HEK293 (cell line): ENCODE data around the gene ARMC5.
A peak's percentile ranks its signal among the peaks of the same experiment; 100 is the strongest.

Source experiments
- GLIS2 ChIP-seq: fragments of 450-650 bp; formaldehyde crosslinking; IDR thresholded peaks from 2 replicates; pipeline ENCODE4 v1.5.1; 2016; ENCODE audit warnings: missing biosample characterization, missing genetic modification characterization
- IKZF3 ChIP-seq: fragments of 450-650 bp; IDR thresholded peaks from 2 replicates; pipeline ENCODE4 v1.5.0; 2018; ENCODE audit warnings: missing biosample characterization, mild to moderate bottlenecking, missing genetic modification characterization, moderate library complexity
- KLF8 ChIP-seq: fragments of 450-650 bp; formaldehyde crosslinking; IDR thresholded peaks from 2 replicates; pipeline ENCODE4 v1.5.1; 2016; ENCODE audit warnings: missing biosample characterization, missing genetic modification characterization
- PRDM1 ChIP-seq: fragments of 450-650 bp; formaldehyde crosslinking; IDR thresholded peaks from 2 replicates; pipeline ENCODE4; 2016; ENCODE audit warnings: missing biosample characterization, missing genetic modification characterization
- SCRT2 ChIP-seq: fragments of 450-650 bp; formaldehyde crosslinking; IDR thresholded peaks from 2 replicates; pipeline ENCODE4 v1.5.1; 2016; ENCODE audit warnings: missing biosample characterization, missing genetic modification characterization
- SETDB1 ChIP-seq: IDR thresholded peaks from one replicate; pipeline ENCODE4 v1.6.1; 2017; ENCODE audit warnings: mild to moderate bottlenecking, low read length, moderate library complexity, mixed read lengths; ENCODE audit not compliant: insufficient read length
- ZBTB20 ChIP-seq: fragments of 450-650 bp; formaldehyde crosslinking; IDR thresholded peaks from 2 replicates; pipeline ENCODE4 v1.5.1; 2016; ENCODE audit warnings: missing biosample characterization, missing genetic modification characterization
- ZEB2 ChIP-seq: fragments of 450-650 bp; formaldehyde crosslinking; IDR thresholded peaks from 2 replicates; pipeline ENCODE4 v1.5.1; 2016; ENCODE audit warnings: missing biosample characterization, missing genetic modification characterization
- ZFP41 ChIP-seq: fragments of 450-650 bp; formaldehyde crosslinking; IDR thresholded peaks from 2 replicates; pipeline ENCODE4 v1.5.1; 2016; ENCODE audit warnings: missing biosample characterization, missing genetic modification characterization, borderline replicate concordance
- ZFP69B ChIP-seq: fragments of 450-650 bp; formaldehyde crosslinking; IDR thresholded peaks from 2 replicates; pipeline ENCODE4 v1.5.1; 2016; ENCODE audit warnings: missing biosample characterization, missing genetic modification characterization
- ZIC2 ChIP-seq: fragments of 450-650 bp; formaldehyde crosslinking; IDR thresholded peaks from 2 replicates; pipeline ENCODE4 v1.5.1; 2016; ENCODE audit warnings: missing biosample characterization, missing genetic modification characterization
- ZNF157 ChIP-seq: fragments of 450-650 bp; formaldehyde crosslinking; IDR thresholded peaks from 2 replicates; pipeline ENCODE4 v1.5.1; 2016; ENCODE audit warnings: missing biosample characterization, missing genetic modification characterization
- ZNF202 ChIP-seq: fragments of 450-650 bp; formaldehyde crosslinking; IDR thresholded peaks from 2 replicates; pipeline ENCODE4 v1.5.1; 2016; ENCODE audit warnings: missing biosample characterization, missing genetic modification characterization, borderline replicate concordance
- ZNF223 ChIP-seq: fragments of 450-650 bp; formaldehyde crosslinking; IDR thresholded peaks from 2 replicates; pipeline ENCODE4 v1.5.1; 2016; ENCODE audit warnings: missing biosample characterization, missing genetic modification characterization
- ZNF266 ChIP-seq: fragments of 450-650 bp; formaldehyde crosslinking; IDR thresholded peaks from 2 replicates; pipeline ENCODE4 v1.5.1; 2016; ENCODE audit warnings: missing biosample characterization, missing genetic modification characterization, low read depth
- ZNF366 ChIP-seq: fragments of 450-650 bp; formaldehyde crosslinking; conservative IDR thresholded peaks from 2 replicates; pipeline ENCODE4 v1.5.1; 2016; ENCODE audit warnings: missing biosample characterization, missing genetic modification characterization
- ZNF394 ChIP-seq: fragments of 450-650 bp; formaldehyde crosslinking; IDR thresholded peaks from 2 replicates; pipeline ENCODE4 v1.5.1; 2016; ENCODE audit warnings: missing biosample characterization, missing genetic modification characterization, mild to moderate bottlenecking, moderate library complexity, borderline replicate concordance
- ZNF433 ChIP-seq: fragments of 450-650 bp; formaldehyde crosslinking; IDR thresholded peaks from 2 replicates; pipeline ENCODE4 v1.5.1; 2016; ENCODE audit warnings: missing biosample characterization, missing genetic modification characterization, low read depth
- ZNF514 ChIP-seq: fragments of 450-650 bp; formaldehyde crosslinking; IDR thresholded peaks from 2 replicates; pipeline ENCODE4 v1.5.1; 2016; ENCODE audit warnings: missing biosample characterization, missing genetic modification characterization
- ZNF558 ChIP-seq: fragments of 450-650 bp; formaldehyde crosslinking; IDR thresholded peaks from 2 replicates; pipeline ENCODE4 v1.5.1; 2016; ENCODE audit warnings: missing biosample characterization, missing genetic modification characterization
- ZNF596 ChIP-seq: fragments of 450-650 bp; IDR thresholded peaks from 2 replicates; pipeline ENCODE4 v1.5.0; 2018; ENCODE audit warnings: missing biosample characterization, mild to moderate bottlenecking, missing genetic modification characterization, moderate library complexity
- ZNF600 ChIP-seq: fragments of 450-650 bp; formaldehyde crosslinking; IDR thresholded peaks from 2 replicates; pipeline ENCODE4 v1.5.1; 2016; ENCODE audit warnings: missing biosample characterization, missing genetic modification characterization
- ZNF626 ChIP-seq: fragments of 450-650 bp; sonication (Bioruptor Pico); formaldehyde crosslinking; IDR thresholded peaks from 2 replicates; pipeline ENCODE4 v1.5.1; 2018; ENCODE audit warnings: missing biosample characterization, missing genetic modification characterization, inconsistent platforms
- ZNF76 ChIP-seq: fragments of 450-650 bp; formaldehyde crosslinking; IDR thresholded peaks from 2 replicates; pipeline ENCODE4; 2016; ENCODE audit warnings: low read depth, missing biosample characterization, missing genetic modification characterization, borderline replicate concordance
- ZNF830 ChIP-seq: fragments of 450-650 bp; IDR thresholded peaks from 2 replicates; pipeline ENCODE4 v1.5.0; 2018; ENCODE audit warnings: missing biosample characterization, missing genetic modification characterization, low read depth, mild to moderate bottlenecking, moderate library complexity
- ZSCAN16 ChIP-seq: fragments of 450-650 bp; formaldehyde crosslinking; IDR thresholded peaks from 2 replicates; pipeline ENCODE4 v1.5.1; 2016; ENCODE audit warnings: missing biosample characterization, missing genetic modification characterization
- ZXDB ChIP-seq: fragments of 450-650 bp; formaldehyde crosslinking; IDR thresholded peaks from 2 replicates; pipeline ENCODE4 v1.5.1; 2016; ENCODE audit warnings: missing biosample characterization, missing genetic modification characterization
- TF ChIP-seq, protein P1 (sequence below): fragments of 450-650 bp; formaldehyde crosslinking; conservative IDR thresholded peaks from 2 replicates; pipeline ENCODE4 v1.5.1; 2016; ENCODE audit warnings: low read depth, missing biosample characterization, missing genetic modification characterization
- TF ChIP-seq, protein P2 (sequence below): fragments of 450-650 bp; formaldehyde crosslinking; IDR thresholded peaks from 2 replicates; pipeline ENCODE4 v1.5.1; 2016; ENCODE audit warnings: missing biosample characterization, missing genetic modification characterization, borderline replicate concordance
- TF ChIP-seq, protein P3 (sequence below): fragments of 450-650 bp; formaldehyde crosslinking; IDR thresholded peaks from 2 replicates; pipeline ENCODE4 v1.5.1; 2016; ENCODE audit warnings: missing biosample characterization, missing genetic modification characterization
- TF ChIP-seq, protein P4 (sequence below): fragments of 450-650 bp; formaldehyde crosslinking; IDR thresholded peaks from 2 replicates; pipeline ENCODE4 v1.5.1; 2016; ENCODE audit warnings: missing biosample characterization, missing genetic modification characterization

Gene ARMC5

DNA sequence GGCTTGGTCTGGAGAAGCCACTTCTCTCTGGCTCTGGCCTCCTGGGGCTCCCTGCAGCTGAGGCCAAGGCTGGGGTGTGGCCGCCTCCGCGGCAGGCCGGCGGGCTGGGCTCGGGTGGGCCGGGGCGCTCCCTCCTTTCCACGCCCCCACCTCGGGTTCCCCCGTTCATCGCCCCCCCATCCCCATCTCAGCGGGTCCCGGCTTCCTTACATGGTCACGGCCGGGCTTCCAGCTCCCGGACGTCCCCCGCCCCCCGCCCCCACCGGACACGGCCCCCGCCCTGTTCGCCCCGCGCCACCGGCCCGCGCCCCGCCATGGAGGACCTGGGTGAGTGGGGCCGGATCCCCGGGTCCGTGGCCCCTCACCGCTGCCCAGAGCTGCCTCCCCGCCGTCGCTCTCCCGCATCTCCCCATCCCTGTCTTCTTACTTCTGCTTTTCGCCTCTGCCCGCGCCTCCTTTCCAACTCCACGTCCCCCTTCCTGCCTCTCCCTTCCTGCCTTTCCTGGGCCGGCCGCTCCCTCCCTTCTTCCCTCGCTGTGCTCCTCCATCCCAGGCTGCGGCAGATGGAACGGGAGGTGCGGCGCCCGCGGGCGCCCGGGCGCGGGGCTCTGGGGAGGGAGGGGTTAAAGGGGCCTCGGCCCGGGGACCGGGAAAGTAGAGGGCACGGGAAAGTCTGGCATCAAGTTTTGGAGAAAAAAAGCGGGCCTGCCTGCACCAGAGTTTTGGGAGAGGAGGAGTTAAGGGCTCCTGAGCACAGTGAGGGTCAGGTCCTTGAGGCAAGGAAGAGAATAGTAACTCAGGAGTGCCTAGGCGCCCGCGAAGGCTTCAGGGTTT lies 12.8 kb downstream of the ARMC5 start, which contains the start of gene TGFB1I1 (continued):
- TF ChIP-seq, protein P1, sequence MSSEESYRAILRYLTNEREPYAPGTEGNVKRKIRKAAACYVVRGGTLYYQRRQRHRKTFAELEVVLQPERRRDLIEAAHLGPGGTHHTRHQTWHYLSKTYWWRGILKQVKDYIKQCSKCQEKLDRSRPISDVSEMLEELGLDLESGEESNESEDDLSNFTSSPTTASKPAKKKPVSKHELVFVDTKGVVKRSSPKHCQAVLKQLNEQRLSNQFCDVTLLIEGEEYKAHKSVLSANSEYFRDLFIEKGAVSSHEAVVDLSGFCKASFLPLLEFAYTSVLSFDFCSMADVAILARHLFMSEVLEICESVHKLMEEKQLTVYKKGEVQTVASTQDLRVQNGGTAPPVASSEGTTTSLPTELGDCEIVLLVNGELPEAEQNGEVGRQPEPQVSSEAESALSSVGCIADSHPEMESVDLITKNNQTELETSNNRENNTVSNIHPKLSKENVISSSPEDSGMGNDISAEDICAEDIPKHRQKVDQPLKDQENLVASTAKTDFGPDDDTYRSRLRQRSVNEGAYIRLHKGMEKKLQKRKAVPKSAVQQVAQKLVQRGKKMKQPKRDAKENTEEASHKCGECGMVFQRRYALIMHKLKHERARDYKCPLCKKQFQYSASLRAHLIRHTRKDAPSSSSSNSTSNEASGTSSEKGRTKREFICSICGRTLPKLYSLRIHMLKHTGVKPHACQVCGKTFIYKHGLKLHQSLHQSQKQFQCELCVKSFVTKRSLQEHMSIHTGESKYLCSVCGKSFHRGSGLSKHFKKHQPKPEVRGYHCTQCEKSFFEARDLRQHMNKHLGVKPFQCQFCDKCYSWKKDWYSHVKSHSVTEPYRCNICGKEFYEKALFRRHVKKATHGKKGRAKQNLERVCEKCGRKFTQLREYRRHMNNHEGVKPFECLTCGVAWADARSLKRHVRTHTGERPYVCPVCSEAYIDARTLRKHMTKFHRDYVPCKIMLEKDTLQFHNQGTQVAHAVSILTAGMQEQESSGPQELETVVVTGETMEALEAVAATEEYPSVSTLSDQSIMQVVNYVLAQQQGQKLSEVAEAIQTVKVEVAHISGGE (tag by site-specific recombination), result peak; percentile 31; the same call in 1 of the 2 replicates
- TF ChIP-seq ZFP69B (peak; percentile 67), ZNF830 (tag by site-specific recombination) (no peak), ZNF433 (tag by site-specific recombination) (no peak), ZNF76 (tag by site-specific recombination) (no peak), ZNF600 (tag by site-specific recombination) (0 out of 2 replicates have a peak, but pooled peaks have one; percentile 38), ZNF394 (tag by site-specific recombination) (no peak), ZNF157 (tag by site-specific recombination) (no peak), SCRT2 (no peak), ZNF558 (tag by site-specific recombination) (no peak), ZFP41 (tag by site-specific recombination) (no peak), ZNF596 (tag by site-specific recombination) (no peak), IKZF3 (tag by site-specific recombination) (peak; percentile 79), GLIS2 (tag by site-specific recombination) (peak; percentile 16; the same call in 1 of the 2 replicates), ZNF366 (tag by site-specific recombination) (peak; percentile 69), ZNF514 (tag by site-specific recombination) (no peak), SETDB1 (no peak), ZNF626 (tag by site-specific recombination) (no peak), ZNF266 (tag by site-specific recombination) (no peak), ZEB2 (tag by site-specific recombination) (peak; percentile 29; the same call in 1 of the 2 replicates), ZXDB (tag by site-specific recombination) (peak; percentile 12; the same call in 1 of the 2 replicates), ZNF223 (peak; percentile 93), PRDM1 (0 out of 2 replicates have a peak, but pooled peaks have one; percentile 39), ZSCAN16 (tag by site-specific recombination) (no peak), ZNF202 (tag by site-specific recombination) (no peak), ZIC2 (tag by site-specific recombination) (no peak; the same call in 1 of the 2 replicates), ZBTB20 (tag by site-specific recombination) (peak; percentile 89), KLF8 (tag by site-specific recombination) (peak; percentile 81)
- TF ChIP-seq, protein P2, sequence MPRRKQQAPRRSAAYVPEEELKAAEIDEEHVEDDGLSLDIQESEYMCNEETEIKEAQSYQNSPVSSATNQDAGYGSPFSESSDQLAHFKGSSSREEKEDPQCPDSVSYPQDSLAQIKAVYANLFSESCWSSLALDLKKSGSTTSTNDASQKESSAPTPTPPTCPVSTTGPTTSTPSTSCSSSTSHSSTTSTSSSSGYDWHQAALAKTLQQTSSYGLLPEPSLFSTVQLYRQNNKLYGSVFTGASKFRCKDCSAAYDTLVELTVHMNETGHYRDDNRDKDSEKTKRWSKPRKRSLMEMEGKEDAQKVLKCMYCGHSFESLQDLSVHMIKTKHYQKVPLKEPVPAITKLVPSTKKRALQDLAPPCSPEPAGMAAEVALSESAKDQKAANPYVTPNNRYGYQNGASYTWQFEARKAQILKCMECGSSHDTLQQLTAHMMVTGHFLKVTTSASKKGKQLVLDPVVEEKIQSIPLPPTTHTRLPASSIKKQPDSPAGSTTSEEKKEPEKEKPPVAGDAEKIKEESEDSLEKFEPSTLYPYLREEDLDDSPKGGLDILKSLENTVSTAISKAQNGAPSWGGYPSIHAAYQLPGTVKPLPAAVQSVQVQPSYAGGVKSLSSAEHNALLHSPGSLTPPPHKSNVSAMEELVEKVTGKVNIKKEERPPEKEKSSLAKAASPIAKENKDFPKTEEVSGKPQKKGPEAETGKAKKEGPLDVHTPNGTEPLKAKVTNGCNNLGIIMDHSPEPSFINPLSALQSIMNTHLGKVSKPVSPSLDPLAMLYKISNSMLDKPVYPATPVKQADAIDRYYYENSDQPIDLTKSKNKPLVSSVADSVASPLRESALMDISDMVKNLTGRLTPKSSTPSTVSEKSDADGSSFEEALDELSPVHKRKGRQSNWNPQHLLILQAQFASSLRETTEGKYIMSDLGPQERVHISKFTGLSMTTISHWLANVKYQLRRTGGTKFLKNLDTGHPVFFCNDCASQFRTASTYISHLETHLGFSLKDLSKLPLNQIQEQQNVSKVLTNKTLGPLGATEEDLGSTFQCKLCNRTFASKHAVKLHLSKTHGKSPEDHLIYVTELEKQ (tag by site-specific recombination), result no peak
- TF ChIP-seq, protein P3, sequence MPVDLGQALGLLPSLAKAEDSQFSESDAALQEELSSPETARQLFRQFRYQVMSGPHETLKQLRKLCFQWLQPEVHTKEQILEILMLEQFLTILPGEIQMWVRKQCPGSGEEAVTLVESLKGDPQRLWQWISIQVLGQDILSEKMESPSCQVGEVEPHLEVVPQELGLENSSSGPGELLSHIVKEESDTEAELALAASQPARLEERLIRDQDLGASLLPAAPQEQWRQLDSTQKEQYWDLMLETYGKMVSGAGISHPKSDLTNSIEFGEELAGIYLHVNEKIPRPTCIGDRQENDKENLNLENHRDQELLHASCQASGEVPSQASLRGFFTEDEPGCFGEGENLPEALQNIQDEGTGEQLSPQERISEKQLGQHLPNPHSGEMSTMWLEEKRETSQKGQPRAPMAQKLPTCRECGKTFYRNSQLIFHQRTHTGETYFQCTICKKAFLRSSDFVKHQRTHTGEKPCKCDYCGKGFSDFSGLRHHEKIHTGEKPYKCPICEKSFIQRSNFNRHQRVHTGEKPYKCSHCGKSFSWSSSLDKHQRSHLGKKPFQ (tag by site-specific recombination), result no peak
- TF ChIP-seq, protein P4, sequence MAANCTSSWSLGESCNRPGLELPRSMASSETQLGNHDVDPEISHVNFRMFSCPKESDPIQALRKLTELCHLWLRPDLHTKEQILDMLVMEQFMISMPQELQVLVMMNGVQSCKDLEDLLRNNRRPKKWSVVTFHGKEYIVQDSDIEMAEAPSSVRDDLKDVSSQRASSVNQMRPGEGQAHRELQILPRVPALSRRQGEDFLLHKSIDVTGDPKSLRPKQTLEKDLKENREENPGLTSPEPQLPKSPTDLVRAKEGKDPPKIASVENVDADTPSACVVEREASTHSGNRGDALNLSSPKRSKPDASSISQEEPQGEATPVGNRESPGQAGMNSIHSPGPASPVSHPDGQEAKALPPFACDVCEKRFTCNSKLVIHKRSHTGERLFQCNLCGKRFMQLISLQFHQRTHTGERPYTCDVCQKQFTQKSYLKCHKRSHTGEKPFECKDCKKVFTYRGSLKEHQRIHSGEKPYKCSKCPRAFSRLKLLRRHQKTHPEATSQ (tag by site-specific recombination), result no peak
